NCI-H2196 treated with DMSO at 0.1 percent for 48 hours (cell line): ENCODE measurements around the gene CXCR1.
"Not testable (repeated sequence)": the region's sequence is repeated elsewhere in the genome, so short reads cannot be mapped to it uniquely, and the experiment has no call there.

Experiments used
- DNase-seq: peaks from one replicate; lab custom pipeline; 2025; ENCODE audit not compliant: unreplicated experiment; lab: John Stamatoyannopoulos, UW

CXCR1 gene

DNA sequence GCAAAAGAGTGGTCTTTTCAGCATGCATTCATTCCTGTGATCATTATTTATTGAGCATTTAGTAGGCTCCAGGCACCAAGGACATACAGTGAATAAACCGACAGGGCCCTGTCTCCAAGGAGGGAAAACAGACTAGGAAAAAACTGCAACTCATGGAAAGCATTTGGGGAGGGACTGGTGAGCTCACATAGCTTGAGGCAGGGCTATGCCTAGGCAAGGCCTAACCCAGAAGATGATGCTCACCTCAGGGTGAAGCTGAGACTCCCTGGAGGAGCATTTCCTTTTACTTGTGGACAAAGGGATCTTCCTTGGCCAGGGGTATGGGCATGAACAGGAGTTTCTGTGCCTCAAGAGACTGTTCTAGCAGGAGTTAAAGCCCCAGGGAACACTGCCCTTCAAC, 3.9 kb downstream of the CXCR1 start:
- DNase-seq = no peak

GRCh38 chr2:218161644-218162043, 5.1 kb downstream of the CXCR1 start:
- no peak for DNase-seq

DNA sequence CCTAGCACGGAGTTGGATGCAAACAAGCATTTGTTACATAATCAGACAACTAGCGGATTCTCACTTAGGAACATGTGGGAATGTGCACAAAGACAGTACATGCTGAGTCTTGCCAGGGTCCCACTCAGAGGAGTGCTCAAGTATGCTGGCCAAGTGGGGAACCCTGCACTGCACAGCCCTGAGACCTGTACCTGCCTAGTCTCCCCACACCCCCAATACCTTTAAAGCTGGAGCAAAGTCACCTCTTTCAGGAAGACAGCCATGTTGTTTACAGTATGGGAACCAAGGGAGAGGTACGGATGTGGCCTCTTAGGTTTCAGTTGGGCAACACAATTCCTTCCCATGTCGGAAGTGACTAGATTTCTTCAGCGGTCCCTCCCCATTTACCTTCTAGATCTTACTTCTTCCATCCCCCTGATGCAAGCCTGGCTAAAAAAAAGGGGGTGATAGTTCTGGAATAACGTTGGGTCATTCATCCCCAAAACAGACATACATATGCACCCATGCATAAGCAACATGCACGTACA, 10.7 kb downstream of the CXCR1 start:
- DNase-seq = no peak

DNA sequence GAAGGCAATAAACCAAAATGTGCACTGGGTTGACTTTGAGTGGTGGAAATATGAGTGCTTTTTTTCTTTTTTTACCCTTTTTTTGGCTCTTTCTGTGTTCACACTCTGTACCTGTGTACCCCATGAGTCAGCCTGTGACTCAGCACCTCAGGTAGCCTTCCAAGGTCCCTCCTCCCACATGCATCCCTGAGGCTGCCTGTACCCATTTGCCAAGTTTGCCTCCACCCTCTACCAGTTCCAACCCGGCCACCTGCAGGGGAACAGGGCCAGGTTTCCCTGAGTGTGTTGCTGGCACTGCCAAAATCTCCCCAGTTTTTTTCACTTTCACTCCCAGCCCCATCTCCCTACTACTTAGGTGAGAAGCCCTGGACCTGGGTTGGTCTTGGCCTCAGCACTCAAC, 14.0 kb downstream of the CXCR1 start:
- no peak for DNase-seq

GRCh38 chr2:218152172-218152571, 14.6 kb downstream of the CXCR1 start:
- no peak for DNase-seq

DNA sequence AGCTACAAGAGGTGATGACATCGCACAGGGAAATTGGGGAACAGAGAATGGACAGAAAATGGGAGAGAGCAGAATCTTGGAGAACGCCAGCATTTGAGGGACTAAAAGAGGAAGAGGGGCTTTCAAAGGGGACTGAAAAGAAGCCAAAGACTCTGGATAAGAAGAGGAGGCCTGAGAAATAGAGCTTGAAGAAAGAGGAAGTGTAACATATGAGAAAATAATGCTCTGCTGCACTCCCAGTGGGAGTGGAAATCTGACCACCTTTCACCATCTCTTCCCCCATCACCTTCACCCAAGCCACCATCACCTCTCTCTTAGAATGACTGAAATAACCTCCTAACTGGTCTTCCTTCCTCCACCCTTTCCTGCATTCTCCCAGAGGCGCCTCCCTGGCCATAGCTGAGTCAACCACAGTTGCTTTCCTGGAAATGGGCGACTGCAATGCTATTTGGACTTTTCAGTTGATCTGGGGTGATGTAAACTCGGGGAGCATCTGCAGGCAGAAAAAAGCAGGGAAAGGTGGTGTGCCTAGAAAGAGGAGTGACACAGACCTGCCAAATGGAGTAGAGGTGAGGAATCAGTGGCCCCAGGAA, 16.8 kb downstream of the CXCR1 start:
- no peak for DNase-seq

DNA sequence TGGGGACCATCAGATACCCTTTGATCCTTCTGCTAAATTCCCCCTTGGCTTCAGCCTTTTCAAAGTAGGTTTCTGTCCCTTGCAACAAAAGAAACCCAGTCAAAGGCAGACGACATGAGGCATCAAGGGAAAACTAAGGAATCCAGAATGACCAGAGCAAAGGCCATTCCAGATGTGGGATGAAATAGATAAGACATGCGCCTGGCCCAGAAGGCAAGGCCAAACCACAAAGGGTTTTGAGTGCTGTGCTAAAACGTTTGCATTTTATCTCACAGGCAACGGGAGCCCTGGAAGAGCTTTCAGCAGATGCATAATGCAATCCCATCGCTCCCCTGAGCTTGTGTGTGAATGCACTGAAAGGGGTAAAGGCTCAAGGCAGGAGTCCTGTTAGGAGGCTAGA, 17.7 kb downstream of the CXCR1 start:
- DNase-seq = no peak

DNA sequence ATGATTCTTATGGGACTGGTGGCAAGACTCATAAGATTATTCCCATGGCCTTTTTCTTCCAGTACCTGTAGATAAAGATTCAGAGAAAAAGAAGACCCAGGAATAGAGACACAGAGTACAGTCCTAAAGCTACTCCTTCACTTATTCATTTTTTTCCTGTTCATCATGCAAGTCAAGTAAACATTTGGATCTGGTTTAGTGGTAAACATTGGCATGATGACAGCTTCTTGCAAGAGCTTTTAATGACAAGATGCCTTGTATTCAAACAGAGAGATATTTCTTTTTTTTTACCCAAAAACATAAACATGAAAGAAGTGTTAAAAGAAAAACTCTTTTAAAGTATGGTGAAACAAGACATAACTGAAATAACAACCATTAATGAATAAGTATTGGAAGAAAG, 20.7 kb downstream of the CXCR1 start:
- no peak for DNase-seq

DNA sequence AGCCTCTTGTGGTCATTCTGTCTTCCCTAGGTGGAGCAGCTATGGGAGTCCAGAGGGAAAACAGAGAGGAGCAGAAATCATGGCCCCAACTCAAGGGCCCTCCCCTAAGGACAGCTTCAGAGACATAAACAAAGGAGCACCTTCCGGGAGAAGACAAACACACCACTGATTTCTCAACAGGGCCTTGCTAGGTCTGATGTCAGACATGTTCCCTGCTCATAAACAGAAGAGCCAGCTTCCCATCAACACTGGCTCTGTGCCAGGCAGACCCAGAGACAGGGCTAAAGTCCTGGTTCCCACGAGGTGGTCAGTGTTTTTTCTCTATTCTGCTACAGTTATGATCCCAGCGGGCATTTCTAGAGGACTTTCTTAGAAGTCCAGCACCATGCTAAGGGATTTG, 21.6 kb downstream of the CXCR1 start:
- no peak for DNase-seq

DNA sequence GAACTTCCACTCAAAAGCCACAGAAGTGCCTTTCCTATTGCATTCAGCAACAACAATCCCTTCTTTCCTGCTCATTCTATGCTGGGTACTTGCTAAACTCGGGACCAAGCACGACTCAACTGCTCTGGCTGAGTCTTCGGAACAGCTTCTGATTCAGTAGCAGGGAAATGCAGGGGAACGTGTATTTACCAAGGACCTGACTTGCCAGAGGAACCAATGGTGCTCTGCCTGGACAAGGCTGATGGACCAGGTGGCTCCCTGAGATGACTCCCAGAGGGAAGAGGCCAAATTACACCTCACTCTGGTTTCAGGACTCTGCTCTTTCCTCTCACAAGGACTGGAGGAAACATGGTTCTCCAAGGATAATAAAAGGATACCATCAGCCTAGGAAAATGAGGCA, 28.7 kb downstream of the CXCR1 start:
- no peak for DNase-seq

DNA sequence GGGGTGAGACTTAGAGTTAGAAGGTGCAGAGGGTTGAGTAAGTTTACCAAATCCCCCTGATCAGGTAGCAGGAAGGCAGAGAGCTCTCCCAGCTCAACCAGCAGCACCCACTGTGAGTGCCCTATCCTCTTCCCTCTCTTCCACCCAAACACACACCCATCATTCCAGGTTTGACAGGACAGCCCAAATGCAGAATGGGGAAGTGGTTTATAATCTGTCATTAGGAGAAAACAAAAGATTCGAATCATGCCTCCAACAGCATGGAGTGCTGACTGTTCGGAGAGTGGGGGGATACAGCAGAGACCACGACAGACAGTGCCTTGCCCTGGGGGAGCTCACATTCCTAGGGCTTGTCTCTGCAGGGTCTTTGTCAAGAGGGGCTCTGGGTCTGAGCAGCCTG, 29.2 kb downstream of the CXCR1 start:
- DNase-seq = no peak

DNA sequence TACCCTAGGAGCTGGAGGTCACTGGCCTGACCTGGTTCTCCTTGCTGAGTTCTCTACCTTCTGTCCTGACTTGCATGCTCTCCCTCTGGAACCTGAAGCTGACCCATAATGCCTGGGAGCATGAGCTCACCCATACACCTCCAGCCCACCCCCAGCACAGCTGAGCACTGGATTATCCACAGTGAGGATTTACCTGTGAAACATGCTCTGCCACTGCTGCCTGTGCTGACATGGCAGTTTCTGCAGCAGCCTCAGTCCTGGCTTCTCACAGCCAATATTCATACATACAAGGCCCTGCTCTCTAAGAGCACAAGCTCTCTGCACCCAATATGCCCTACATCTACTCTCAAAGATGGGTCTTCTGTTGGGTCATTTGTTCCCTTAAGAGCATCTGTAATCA, 35.9 kb downstream of the CXCR1 start:
- no peak for DNase-seq

- no peak for DNase-seq
Measured at GRCh38 chr2:218130377-218130776, 36.4 kb downstream of the CXCR1 start.

DNA sequence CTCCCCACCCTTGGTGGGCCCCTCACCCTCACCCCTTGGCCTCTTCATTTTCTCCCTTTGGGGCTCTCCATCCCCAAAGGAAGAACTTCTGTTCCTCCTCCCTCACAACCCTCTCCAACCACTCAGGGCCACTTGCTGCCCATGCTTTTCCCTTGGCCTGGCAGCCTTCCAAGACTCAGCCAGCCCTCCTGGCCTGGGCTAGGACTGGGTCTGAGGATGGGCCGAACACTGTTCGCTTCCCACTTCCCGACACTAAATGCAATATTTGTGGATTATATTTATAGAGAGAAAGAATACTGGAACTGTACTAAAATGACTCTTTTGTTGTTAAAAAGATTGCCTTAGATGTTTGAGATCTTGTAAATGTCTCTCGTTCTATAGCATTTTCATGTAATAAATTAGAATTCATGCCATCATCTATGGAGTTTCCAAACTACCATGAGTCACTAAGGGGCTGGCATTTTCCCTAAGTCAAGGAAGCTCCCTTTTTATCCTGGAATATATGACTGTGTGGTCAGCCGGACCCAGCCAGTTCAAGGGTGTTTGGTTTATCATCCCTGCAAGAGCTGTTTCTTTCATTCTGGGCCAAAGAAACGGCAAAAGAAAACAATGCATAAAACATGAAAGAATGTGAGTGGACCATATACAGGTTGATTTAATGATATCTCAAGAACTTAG, 37.2 kb downstream of the CXCR1 start:
- DNase-seq = no peak

DNA sequence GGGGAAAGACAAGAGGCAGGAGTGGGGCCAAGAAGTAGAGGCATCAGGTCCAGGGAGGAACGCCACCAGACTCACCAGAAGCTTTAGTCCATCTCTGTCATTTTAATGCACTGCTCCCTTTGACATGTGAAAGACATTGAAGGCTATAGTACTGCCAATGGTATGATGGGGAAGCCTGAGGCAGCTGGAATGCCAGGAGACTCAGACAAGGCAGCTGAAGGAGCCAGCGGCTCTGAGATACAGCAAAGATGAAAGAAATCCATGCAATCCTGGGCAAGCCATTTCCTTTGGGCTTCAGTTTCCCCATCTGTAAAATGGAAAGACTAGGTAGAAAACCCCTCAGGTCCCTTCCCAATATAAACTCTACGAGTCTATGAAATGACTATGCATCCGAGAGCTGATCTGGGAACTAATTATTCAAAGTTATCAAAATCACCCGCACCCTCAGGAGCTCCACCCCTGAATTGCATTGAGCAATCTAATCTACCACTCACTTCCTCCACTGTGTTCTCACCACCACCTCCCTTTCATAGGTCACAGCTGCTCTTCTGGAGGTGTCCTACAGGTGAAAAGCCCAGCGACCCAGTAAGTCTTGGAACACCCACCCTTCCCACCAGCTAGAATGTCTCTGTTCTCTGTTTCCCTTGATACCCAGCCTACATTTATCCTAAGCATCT, 37.8 kb downstream of the CXCR1 start:
- no peak for DNase-seq

DNA sequence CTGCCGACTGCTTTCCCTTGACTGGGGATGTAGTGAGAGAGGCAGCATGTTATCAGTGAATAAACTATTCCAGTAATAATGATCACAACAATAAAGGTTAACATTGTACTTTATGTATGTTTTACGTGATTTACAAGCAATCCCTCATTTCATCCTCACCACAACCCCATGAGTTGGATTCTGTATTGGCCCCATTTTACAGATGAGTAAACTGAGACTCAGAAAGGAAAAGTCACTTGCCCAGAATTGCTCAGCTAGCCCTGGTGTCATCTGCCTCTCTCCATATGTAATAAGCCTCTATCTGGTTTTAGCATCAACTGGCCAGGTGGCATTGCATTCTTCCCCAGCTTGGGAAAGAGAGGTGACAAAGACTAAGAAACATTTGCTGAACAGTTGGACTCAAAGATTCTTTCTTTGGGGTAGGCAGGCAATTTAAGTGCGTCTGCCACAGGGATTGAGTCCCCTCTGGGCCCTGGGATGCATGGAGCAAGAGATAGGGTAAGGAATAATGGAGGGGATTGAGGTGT, 38.8 kb downstream of the CXCR1 start:
- no peak for DNase-seq

DNA sequence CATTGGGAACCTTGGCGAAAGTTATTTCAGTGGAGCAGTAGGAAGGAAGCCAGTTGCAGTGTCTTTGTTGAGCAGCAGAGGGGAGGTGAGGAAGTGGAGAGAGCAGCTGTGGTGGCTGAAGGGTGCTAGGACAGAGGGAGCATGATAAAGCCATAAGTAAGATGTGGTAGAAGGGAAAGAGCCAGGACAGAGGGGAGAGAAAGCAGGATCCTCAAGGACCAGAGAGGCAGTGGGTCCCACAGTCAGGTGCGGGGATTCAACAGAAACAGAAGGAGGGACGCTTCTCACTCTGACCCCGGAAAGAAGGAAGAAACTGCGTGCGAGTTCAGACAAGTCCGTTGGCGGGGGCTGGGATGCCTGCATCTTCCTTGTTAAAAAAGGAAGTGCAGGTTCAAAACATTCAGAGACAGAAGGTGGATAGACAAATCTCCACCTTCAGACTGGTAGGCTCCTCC, 41.1 kb downstream of the CXCR1 start, which contains the start of gene CXCR2:
Gene CXCR2 (plus strand): TSS at position 403 of the 455 bp plus-strand sequence. CDS start 8,774 bp downstream, outside the sequence.
- DNase-seq = no peak

- DNase-seq = no peak
Measured at GRCh38 chr2:218125095-218125494, 41.7 kb downstream of the CXCR1 start.

GRCh38 chr2:218123986-218124385, 42.8 kb downstream of the CXCR1 start:
- DNase-seq = no peak

GRCh38 chr2:218122286-218122685, 44.5 kb downstream of the CXCR1 start:
- not testable (repeated sequence) for DNase-seq

- DNase-seq = not testable (repeated sequence)
Measured at GRCh38 chr2:218121789-218122188, 45.0 kb downstream of the CXCR1 start.
